Astrocyte (in vitro differentiated cells and primary cell): ENCODE measurements around the gene EPHA6. TPM values are rescaled to one million over a fixed set of nuclear protein-coding genes. Genes with fewer than 3 reads are reported as not detected.

Source experiments
- DNase-seq: peaks from one replicate; pipeline ENCODE4 v3.0.0-alpha.2; 2010; ENCODE audit warnings: low read depth
- FAIRE-seq: peaks from 2 replicates; lab custom pipeline; 2011; peaks lifted over from hg19 to GRCh38; lab: Jason Lieb, UNC
- H2AFZ ChIP-seq: 2 replicates; pipeline ENCODE4 v1.6.0; 2012; ENCODE audit warnings: low read depth, low read length, inconsistent platforms
- H3K27ac ChIP-seq: 2 replicates; pipeline ENCODE4 v1.5.1; 2011; ENCODE audit warnings: low read depth, low read length, inconsistent platforms
- H3K27me3 ChIP-seq: 2 replicates; pipeline ENCODE4 v1.6.0; 2011; ENCODE audit warnings: low read length, inconsistent platforms; ENCODE audit not compliant: insufficient read depth
- H3K36me3 ChIP-seq: 2 replicates; pipeline ENCODE4 v1.5.1; 2011; ENCODE audit warnings: low read length, inconsistent platforms; ENCODE audit not compliant: insufficient read depth
- H3K4me1 ChIP-seq: 2 replicates; pipeline ENCODE4 v1.5.1; 2011; ENCODE audit warnings: low read length, inconsistent platforms; ENCODE audit not compliant: insufficient read depth
- H3K4me2 ChIP-seq: 2 replicates; pipeline ENCODE4 v1.6.0; 2012; ENCODE audit warnings: low read length, inconsistent platforms
- H3K4me3 ChIP-seq: 2 replicates; pipeline ENCODE4 v1.5.1; 2011; ENCODE audit warnings: low read depth, mild to moderate bottlenecking, low read length, inconsistent platforms; ENCODE audit not compliant: insufficient read depth
- H3K79me2 ChIP-seq: 2 replicates; pipeline ENCODE4 v1.6.0; 2012; ENCODE audit warnings: mild to moderate bottlenecking, low read length, inconsistent platforms; ENCODE audit not compliant: insufficient read depth
- H3K9ac ChIP-seq: 2 replicates; pipeline ENCODE4 v1.6.0; 2012; ENCODE audit warnings: mild to moderate bottlenecking, low read length, inconsistent platforms
- H3K9me3 ChIP-seq: 2 replicates; pipeline ENCODE4 v1.5.1; 2012; ENCODE audit warnings: low read depth, mild to moderate bottlenecking, low read length, inconsistent platforms; ENCODE audit not compliant: insufficient read depth
- H4K20me1 ChIP-seq: 2 replicates; pipeline ENCODE4 v1.6.0; 2012; ENCODE audit warnings: low read length, inconsistent platforms; ENCODE audit not compliant: insufficient read depth
- H3K27ac Mint-ChIP-seq: one replicate; pipeline ENCODE4 v1.8.0; 2021; ENCODE audit warnings: mild to moderate bottlenecking, mixed read lengths; ENCODE audit not compliant: unreplicated experiment
- H3K27me3 Mint-ChIP-seq: one replicate; pipeline ENCODE4 v1.8.0; 2021; ENCODE audit warnings: low read depth, mixed read lengths; ENCODE audit not compliant: unreplicated experiment
- H3K36me3 Mint-ChIP-seq: one replicate; pipeline ENCODE4 v1.8.0; 2021; ENCODE audit warnings: low read depth, mixed read lengths; ENCODE audit not compliant: unreplicated experiment
- H3K4me1 Mint-ChIP-seq: one replicate; pipeline ENCODE4 v1.8.0; 2021; ENCODE audit warnings: low read depth, mixed read lengths; ENCODE audit not compliant: unreplicated experiment
- H3K4me3 Mint-ChIP-seq: one replicate; pipeline ENCODE4 v1.8.0; 2021; ENCODE audit warnings: mild to moderate bottlenecking, moderate library complexity, mixed read lengths; ENCODE audit not compliant: unreplicated experiment
- H3K9me3 Mint-ChIP-seq: one replicate; pipeline ENCODE4 v1.8.0; 2021; ENCODE audit warnings: mild to moderate bottlenecking, mixed read lengths; ENCODE audit not compliant: unreplicated experiment
- EZH2 ChIP-seq: IDR thresholded peaks from 2 replicates; pipeline ENCODE4 v1.6.1; 2012; ENCODE audit warnings: mild to moderate bottlenecking, low read length, inconsistent platforms; ENCODE audit not compliant: insufficient read depth
- total RNA-seq: library from RNA; stranded (reverse); gene quantifications from 2 replicates; pipeline ENCODE4 v1.2.1, GENCODE V29; 2021
- TF ChIP-seq, protein P1 (sequence below): IDR thresholded peaks from 2 replicates; pipeline ENCODE4 v1.5.1; 2011; ENCODE audit warnings: low read depth, mild to moderate bottlenecking, inconsistent platforms, low read length, moderate library complexity; ENCODE audit not compliant: insufficient read depth

Gene EPHA6
- total RNA-seq, 1 donor from 2014 or later = 1.7 TPM

DNA sequence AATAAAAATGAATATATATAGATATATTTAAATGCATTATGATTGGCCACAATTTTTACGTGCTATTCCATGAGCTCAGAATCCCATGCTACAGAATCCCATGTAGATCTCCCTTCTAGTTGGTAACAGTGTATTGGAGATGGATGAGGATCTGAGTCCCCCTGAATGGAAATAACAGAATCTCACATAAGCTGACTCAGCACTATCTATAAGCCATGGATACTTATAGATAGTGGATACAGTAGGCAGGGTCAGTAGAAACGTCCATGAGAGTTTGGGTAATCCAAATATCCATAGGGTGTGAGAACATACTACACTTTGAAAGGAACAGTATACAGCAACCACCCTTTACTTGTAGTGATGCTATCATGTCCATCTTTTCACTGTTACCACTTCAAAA lies 375.4 kb downstream of the EPHA6 start:
- Histone ChIP-seq H3K4me1 (no peaks in the 10 kb centered on the region), H2AFZ (no peak overlapping the region)
- H3K36me3 Mint-ChIP-seq = no peaks in the 10 kb centered on the region

DNA sequence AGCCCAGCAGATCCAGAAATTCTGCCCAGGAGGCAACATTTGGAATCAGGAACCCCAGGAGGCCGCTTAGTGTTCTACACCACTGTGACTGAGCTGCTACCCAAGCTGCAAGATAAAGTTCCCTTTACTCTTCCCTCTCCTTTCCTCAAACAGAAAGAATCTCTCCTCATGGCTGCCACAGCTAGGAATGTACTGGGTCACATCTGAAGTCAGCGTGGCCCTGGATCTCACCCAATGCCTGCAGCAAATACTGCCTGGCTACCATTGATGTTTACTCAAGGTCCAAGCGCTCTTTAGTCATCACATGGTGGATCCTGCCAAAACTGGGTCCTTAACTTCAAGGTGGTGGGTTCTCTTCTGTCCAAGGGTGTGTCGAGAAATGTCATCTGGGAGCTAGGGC lies 382.7 kb downstream of the EPHA6 start:
- Histone ChIP-seq H3K27me3 (no peaks in the 10 kb centered on the region), H3K36me3 (no peaks in the 10 kb centered on the region), H2AFZ (no peak overlapping the region), H3K9me3 (peaks cover 7% of the 10 kb centered on the region), H3K4me3 (no peak overlapping the region), H3K4me2 (no peak overlapping the region), H4K20me1 (no peaks in the 10 kb centered on the region), H3K79me2 (no peaks in the 10 kb centered on the region), H3K4me1 (no peaks in the 10 kb centered on the region), H3K9ac (no peak overlapping the region), H3K27ac (no peak overlapping the region)
- H3K27ac Mint-ChIP-seq = no peak overlapping the region
- no peaks in the 10 kb centered on the region for H3K27me3 Mint-ChIP-seq
- H3K4me3 Mint-ChIP-seq = no peak overlapping the region
- DNase-seq = no peak
- H3K9me3 Mint-ChIP-seq = peaks cover 2% of the 10 kb centered on the region
- TF ChIP-seq, protein P1, sequence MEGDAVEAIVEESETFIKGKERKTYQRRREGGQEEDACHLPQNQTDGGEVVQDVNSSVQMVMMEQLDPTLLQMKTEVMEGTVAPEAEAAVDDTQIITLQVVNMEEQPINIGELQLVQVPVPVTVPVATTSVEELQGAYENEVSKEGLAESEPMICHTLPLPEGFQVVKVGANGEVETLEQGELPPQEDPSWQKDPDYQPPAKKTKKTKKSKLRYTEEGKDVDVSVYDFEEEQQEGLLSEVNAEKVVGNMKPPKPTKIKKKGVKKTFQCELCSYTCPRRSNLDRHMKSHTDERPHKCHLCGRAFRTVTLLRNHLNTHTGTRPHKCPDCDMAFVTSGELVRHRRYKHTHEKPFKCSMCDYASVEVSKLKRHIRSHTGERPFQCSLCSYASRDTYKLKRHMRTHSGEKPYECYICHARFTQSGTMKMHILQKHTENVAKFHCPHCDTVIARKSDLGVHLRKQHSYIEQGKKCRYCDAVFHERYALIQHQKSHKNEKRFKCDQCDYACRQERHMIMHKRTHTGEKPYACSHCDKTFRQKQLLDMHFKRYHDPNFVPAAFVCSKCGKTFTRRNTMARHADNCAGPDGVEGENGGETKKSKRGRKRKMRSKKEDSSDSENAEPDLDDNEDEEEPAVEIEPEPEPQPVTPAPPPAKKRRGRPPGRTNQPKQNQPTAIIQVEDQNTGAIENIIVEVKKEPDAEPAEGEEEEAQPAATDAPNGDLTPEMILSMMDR = no peak
- no peak for TF ChIP-seq EZH2
- no peaks in the 10 kb centered on the region for H3K36me3 Mint-ChIP-seq
- no peak for FAIRE-seq
- peaks cover 5% of the 10 kb centered on the region for H3K4me1 Mint-ChIP-seq

More for the DNA sequence above, 375.4 kb downstream of the EPHA6 start:
- no peaks in the 10 kb centered on the region for H4K20me1 ChIP-seq
- no peaks in the 10 kb centered on the region for H3K36me3 ChIP-seq
- no peak overlapping the region for H3K4me3 ChIP-seq
- H3K27ac ChIP-seq = no peak overlapping the region
- no peaks in the 10 kb centered on the region for H3K9me3 ChIP-seq
- H3K4me2 ChIP-seq = no peak overlapping the region
- Mint-ChIP-seq H3K27ac (no peak overlapping the region), H3K27me3 (no peaks in the 10 kb centered on the region), H3K9me3 (peaks cover 1% of the 10 kb centered on the region), H3K4me3 (no peak overlapping the region), H3K4me1 (no peaks in the 10 kb centered on the region)
- H3K79me2 ChIP-seq = no peaks in the 10 kb centered on the region
- TF ChIP-seq, protein P1 = no peak
- TF ChIP-seq EZH2 = no peak
- H3K27me3 ChIP-seq = no peaks in the 10 kb centered on the region
- FAIRE-seq (no peak), DNase-seq (no peak)
- H3K9ac ChIP-seq = no peak overlapping the region

DNA sequence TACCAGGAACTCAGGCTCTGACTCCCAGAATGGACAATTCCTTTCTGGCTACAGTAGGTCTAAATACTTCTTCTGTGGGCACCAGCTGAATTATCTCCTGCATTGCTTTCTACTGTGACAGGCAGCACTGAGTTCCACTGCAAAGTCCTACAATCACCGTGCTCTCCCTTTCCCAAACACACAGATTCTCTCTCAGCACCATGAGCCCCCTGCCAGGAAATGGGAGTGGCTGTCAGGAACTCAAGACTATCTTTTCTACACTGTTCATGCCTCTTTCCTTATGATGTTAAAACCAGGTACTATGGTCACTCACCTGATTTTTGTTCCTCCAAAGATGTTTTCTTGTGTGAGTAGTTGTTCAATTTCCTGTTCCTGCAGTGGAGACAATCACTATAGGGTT lies 383.4 kb downstream of the EPHA6 start:
- H3K36me3 Mint-ChIP-seq = no peaks in the 10 kb centered on the region
- no peak overlapping the region for H3K4me2 ChIP-seq
- no peak overlapping the region for H3K27ac ChIP-seq
- peaks cover 7% of the 10 kb centered on the region for H3K9me3 ChIP-seq
- H4K20me1 ChIP-seq = no peaks in the 10 kb centered on the region
- no peak overlapping the region for H3K4me3 Mint-ChIP-seq
- peaks cover 5% of the 10 kb centered on the region for H3K4me1 Mint-ChIP-seq
- peaks cover 2% of the 10 kb centered on the region for H3K9me3 Mint-ChIP-seq
- no peaks in the 10 kb centered on the region for H3K4me1 ChIP-seq
- H3K36me3 ChIP-seq = no peaks in the 10 kb centered on the region
- H3K27me3 ChIP-seq = no peaks in the 10 kb centered on the region
- H3K9ac ChIP-seq = no peak overlapping the region
- no peak for FAIRE-seq
- TF ChIP-seq, protein P1 = no peak
- no peak for TF ChIP-seq EZH2
- H3K4me3 ChIP-seq = no peak overlapping the region
- H3K27ac Mint-ChIP-seq = no peak overlapping the region
- no peaks in the 10 kb centered on the region for H3K27me3 Mint-ChIP-seq
- no peaks in the 10 kb centered on the region for H3K79me2 ChIP-seq
- no peak for DNase-seq
- H2AFZ ChIP-seq = no peak overlapping the region
